Upper lobe of left lung (tissue), 4 donors: ENCODE measurements around the gene PKD2.

Source experiments
- EP300 ChIP-seq, 4 donors: sonication (generic); formaldehyde crosslinking; IDR thresholded peaks; one replicate each; pipeline ENCODE4 v1.5.1; 2017; ENCODE audit warnings: antibody characterized with exemption in 4 of 4, control low read depth in 2 of 4
- TF ChIP-seq, protein P1 (sequence below), 6 experiments: fragments of 450-650 bp in 4 of 6; fragments of 200-600 bp in 2 of 6; sonication (generic) in 2 of 6; IDR thresholded peaks; one replicate each; pipeline ENCODE4 v1.5.1; 2016 to 2019; ENCODE audit warnings: antibody characterized with exemption in 6 of 6

DNA sequence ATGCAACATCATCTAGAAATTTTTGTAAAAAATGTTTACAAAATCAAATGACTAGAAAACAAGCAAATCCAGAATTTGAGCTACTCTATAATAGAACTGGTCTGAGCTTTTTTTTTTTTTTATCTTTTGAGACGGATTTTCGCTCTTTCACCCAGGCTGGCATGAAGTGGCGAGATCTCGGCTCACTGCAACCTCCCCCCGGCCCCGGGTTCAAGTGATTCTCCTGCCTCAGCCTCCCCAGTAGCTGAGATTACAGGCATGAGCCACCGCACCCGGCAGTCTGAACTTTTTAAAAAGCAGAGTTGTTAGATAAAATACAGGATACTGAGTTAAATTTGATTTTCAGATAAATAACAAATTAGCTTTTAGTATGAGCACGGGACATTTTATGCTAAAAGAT, 20.9 kb upstream of the PKD2 start:
- TF ChIP-seq, protein P1, sequence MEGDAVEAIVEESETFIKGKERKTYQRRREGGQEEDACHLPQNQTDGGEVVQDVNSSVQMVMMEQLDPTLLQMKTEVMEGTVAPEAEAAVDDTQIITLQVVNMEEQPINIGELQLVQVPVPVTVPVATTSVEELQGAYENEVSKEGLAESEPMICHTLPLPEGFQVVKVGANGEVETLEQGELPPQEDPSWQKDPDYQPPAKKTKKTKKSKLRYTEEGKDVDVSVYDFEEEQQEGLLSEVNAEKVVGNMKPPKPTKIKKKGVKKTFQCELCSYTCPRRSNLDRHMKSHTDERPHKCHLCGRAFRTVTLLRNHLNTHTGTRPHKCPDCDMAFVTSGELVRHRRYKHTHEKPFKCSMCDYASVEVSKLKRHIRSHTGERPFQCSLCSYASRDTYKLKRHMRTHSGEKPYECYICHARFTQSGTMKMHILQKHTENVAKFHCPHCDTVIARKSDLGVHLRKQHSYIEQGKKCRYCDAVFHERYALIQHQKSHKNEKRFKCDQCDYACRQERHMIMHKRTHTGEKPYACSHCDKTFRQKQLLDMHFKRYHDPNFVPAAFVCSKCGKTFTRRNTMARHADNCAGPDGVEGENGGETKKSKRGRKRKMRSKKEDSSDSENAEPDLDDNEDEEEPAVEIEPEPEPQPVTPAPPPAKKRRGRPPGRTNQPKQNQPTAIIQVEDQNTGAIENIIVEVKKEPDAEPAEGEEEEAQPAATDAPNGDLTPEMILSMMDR (IDR thresholded peaks at IDR 0.05): no peak
- TF ChIP-seq EP300 (IDR thresholded peaks at IDR 0.05): no peak
